Measurements from ENCODE around the gene LNX1. TPM values are rescaled to one million over a fixed set of nuclear protein-coding genes. Genes with fewer than 3 reads are reported as not detected.

The LNX1 gene
- polyA plus RNA-seq, 1 of the 3 experiments (the other 2 are of a cell fraction), result 0.16 TPM

- no peak overlapping the region for H2AFZ ChIP-seq (ENCODE audit: low read depth)
- H3F3A ChIP-seq (replicated peaks; ENCODE audit: insufficient read depth), result no peaks in the 10 kb centered on the region
- ChIA-PET POLR2A (no interaction called here), CTCF (interaction anchor here (1.2 to 1.6 kb wide), 3 partner anchors 13 to 14 kb away, joined by 3 read pairs; no protein-coding TSS in a partner anchor)
- no peaks in the 10 kb centered on the region for H3K79me2 ChIP-seq (ENCODE audit: insufficient read depth)
- H3K27ac ChIP-seq (ENCODE audit: low read depth in 2 of 2, low read length in 1 of 2), result no peak overlapping the region
- no peak overlapping the region for H3K9ac ChIP-seq
- H3K4me1 ChIP-seq (ENCODE audit: control insufficient read depth in 1 of 2, insufficient read depth in 2 of 2, low read depth in 1 of 2, low read length in 1 of 2), result no peaks in the 10 kb centered on the region
- H3K27me3 ChIP-seq (ENCODE audit: insufficient read depth), result no peaks in the 10 kb centered on the region
- H3K9me3 ChIP-seq, result no peaks in the 10 kb centered on the region
- no peaks in the 10 kb centered on the region for H3K36me3 ChIP-seq (replicated peaks in 1 of 2; ENCODE audit: control insufficient read depth in 1 of 2, insufficient read depth in 2 of 2, low read length in 1 of 2)
- no peaks in the 10 kb centered on the region for H3K9me2 ChIP-seq
- H4K20me1 ChIP-seq (ENCODE audit: insufficient read depth), result no peaks in the 10 kb centered on the region
- TF ChIP-seq POLR2AphosphoS5 (IDR thresholded peaks at IDR 0.05; ENCODE audit: low read depth, low read length), result no peak
- TF ChIP-seq PBX3 (IDR thresholded peaks at IDR 0.05), result no peak
- TF ChIP-seq EZH2phosphoT487 (IDR thresholded peaks at IDR 0.05; ENCODE audit: borderline replicate concordance, low read depth), result no peak
- TF ChIP-seq MEF2A (IDR thresholded peaks at IDR 0.05; ENCODE audit: borderline replicate concordance, low read depth), result no peak
- no peak for TF ChIP-seq FOXM1 (IDR thresholded peaks at IDR 0.05; ENCODE audit: low read depth)
- no peak for TF ChIP-seq RFX5 (IDR thresholded peaks at IDR 0.05; ENCODE audit: low read length)
- no peak for TF ChIP-seq YY1 (IDR thresholded peaks at IDR 0.05; ENCODE audit: low read depth)
- no peak for TF ChIP-seq EP300 (IDR thresholded peaks at IDR 0.05; ENCODE audit: borderline replicate concordance in 1 of 2, low read depth in 1 of 2, low read length in 1 of 2)
- no peak for TF ChIP-seq ZBTB33 (IDR thresholded peaks at IDR 0.05; ENCODE audit: borderline replicate concordance, low read depth)
- no peak for DNase-seq
- no peak overlapping the region for H3K4me3 ChIP-seq (ENCODE audit: low read depth in 2 of 2, low read length in 1 of 2)
- 84% methylated on average over 1 of the region's 1 CpG for WGBS (ENCODE audit: low lambda C conversion rate)
- H3K4me2 ChIP-seq, result no peak overlapping the region
Measured at GRCh38 chr4:53629296-53629695, 38.0 kb upstream of the LNX1 start.

- Histone ChIP-seq H3K9ac (no peak overlapping the region), H3K9me3 (no peaks in the 10 kb centered on the region), H3K27ac (ENCODE audit: low read depth in 2 of 2, low read length in 1 of 2) (no peak overlapping the region), H3K4me3 (ENCODE audit: low read depth in 2 of 2, low read length in 1 of 2) (no peak overlapping the region), H4K20me1 (ENCODE audit: insufficient read depth) (no peaks in the 10 kb centered on the region), H3K36me3 (replicated peaks in 1 of 2; ENCODE audit: control insufficient read depth in 1 of 2, insufficient read depth in 2 of 2, low read length in 1 of 2) (no peaks in the 10 kb centered on the region), H3K9me2 (no peaks in the 10 kb centered on the region), H3F3A (replicated peaks; ENCODE audit: insufficient read depth) (no peaks in the 10 kb centered on the region), H3K4me1 (ENCODE audit: control insufficient read depth in 1 of 2, insufficient read depth in 2 of 2, low read depth in 1 of 2, low read length in 1 of 2) (no peaks in the 10 kb centered on the region), H3K79me2 (ENCODE audit: insufficient read depth) (no peaks in the 10 kb centered on the region), H3K27me3 (ENCODE audit: insufficient read depth) (no peaks in the 10 kb centered on the region), H2AFZ (ENCODE audit: low read depth) (no peak overlapping the region), H3K4me2 (no peak overlapping the region)
- CTCF ChIA-PET, result no interaction called here
- no peak for DNase-seq
- WGBS (ENCODE audit: low lambda C conversion rate), result 63% methylated on average over 1 of the region's 1 CpG
- POLR2A ChIA-PET, result no interaction called here
- TF ChIP-seq TEAD4 (IDR thresholded peaks at IDR 0.05; ENCODE audit: borderline replicate concordance, insufficient read depth) (no peak), JUND (IDR thresholded peaks at IDR 0.05) (no peak), USF2 (IDR thresholded peaks at IDR 0.05; ENCODE audit: borderline replicate concordance, low read depth, low read length) (no peak), CHD2 (IDR thresholded peaks at IDR 0.05; ENCODE audit: low read length, partially characterized antibody) (no peak), FOXJ3 (CRISPR knock-in tag; IDR thresholded peaks at IDR 0.05) (no peak), ZBTB33 (IDR thresholded peaks at IDR 0.05; ENCODE audit: borderline replicate concordance, low read depth) (no peak), TCF12 (IDR thresholded peaks at IDR 0.05) (no peak), TAF1 (IDR thresholded peaks at IDR 0.05; ENCODE audit: borderline replicate concordance, low read depth, low read length) (no peak), FOSL2 (IDR thresholded peaks at IDR 0.05; ENCODE audit: borderline replicate concordance, low read depth) (no peak), USF1 (IDR thresholded peaks at IDR 0.05; ENCODE audit: borderline replicate concordance, low read depth) (no peak), FOXM1 (IDR thresholded peaks at IDR 0.05; ENCODE audit: low read depth) (no peak)
Measured at GRCh38 chr4:53626491-53626890, 35.2 kb upstream of the LNX1 start.

All from SK-N-SH (cell line).